DOHH2 (cell line): ENCODE data around the gene SYTL2.
A peak's percentile ranks its signal among the peaks of the same experiment; 100 is the strongest.

Experiments used
- H3F3A ChIP-seq: fragments of 200-600 bp; sonication (generic), shearing (Covaris generic); 2 replicates; pipeline ENCODE4 v1.6.0; 2016; ENCODE audit warnings: antibody characterized with exemption, mild to moderate bottlenecking; ENCODE audit not compliant: control insufficient read depth, insufficient read depth
- H3K27ac ChIP-seq: fragments of 200-600 bp; sonication (generic); 2 replicates; pipeline ENCODE4 v1.5.1; 2014; ENCODE audit warnings: low read depth, mild to moderate bottlenecking, low read length, moderate library complexity
- H3K27me3 ChIP-seq: fragments of 200-600 bp; sonication (generic); 2 replicates; pipeline ENCODE4 v1.6.1; 2014; ENCODE audit warnings: mild to moderate bottlenecking, low read length, mixed read lengths; ENCODE audit not compliant: control insufficient read depth
- H3K36me3 ChIP-seq: fragments of 200-600 bp; sonication (generic); 2 replicates; pipeline ENCODE4 v1.6.1; 2014; ENCODE audit warnings: mild to moderate bottlenecking, low read length, moderate library complexity, mixed read lengths; ENCODE audit not compliant: control insufficient read depth
- H3K4me1 ChIP-seq: fragments of 200-600 bp; sonication (generic); 2 replicates; pipeline ENCODE4 v1.6.1; 2014; ENCODE audit warnings: mild to moderate bottlenecking, low read length, mixed read lengths; ENCODE audit not compliant: control insufficient read depth
- H3K4me2 ChIP-seq: fragments of 200-600 bp; sonication (generic); 2 replicates; pipeline ENCODE4 v1.6.0; 2014; ENCODE audit warnings: mild to moderate bottlenecking, low read length, moderate library complexity
- H3K4me3 ChIP-seq: fragments of 200-600 bp; sonication (generic); 2 replicates; pipeline ENCODE4 v1.5.1; 2014; ENCODE audit warnings: mild to moderate bottlenecking, low read length, mixed read lengths
- H3K79me2 ChIP-seq: fragments of 200-600 bp; sonication (generic); 2 replicates; pipeline ENCODE4 v1.6.1; 2014; ENCODE audit warnings: mild to moderate bottlenecking, low read length, mixed read lengths; ENCODE audit not compliant: control insufficient read depth
- H3K9me2 ChIP-seq: fragments of 200-600 bp; sonication (generic); replicated peaks from 2 replicates; pipeline ENCODE4 v1.6.1; 2014; ENCODE audit warnings: mild to moderate bottlenecking, low read length, mixed read lengths; ENCODE audit not compliant: control insufficient read depth
- H3K9me3 ChIP-seq: fragments of 200-600 bp; sonication (generic); 2 replicates; pipeline ENCODE4 v1.6.1; 2014; ENCODE audit warnings: antibody characterized with exemption, low read length, mixed read lengths; ENCODE audit not compliant: control insufficient read depth, insufficient read depth
- H4K20me1 ChIP-seq: fragments of 200-600 bp; sonication (generic); 2 replicates; pipeline ENCODE4 v1.6.0; 2014; ENCODE audit warnings: low read depth, mild to moderate bottlenecking, antibody characterized with exemption, low read length, moderate library complexity; ENCODE audit not compliant: control insufficient read depth, insufficient read depth
- EZH2phosphoT487 ChIP-seq: fragments of 200-600 bp; sonication (generic); IDR thresholded peaks from 2 replicates; pipeline ENCODE4 v1.6.1; 2017; ENCODE audit warnings: borderline replicate concordance, mild to moderate bottlenecking, antibody characterized with exemption, low read length, moderate library complexity, mixed read lengths
- TF ChIP-seq, protein P1 (sequence below): fragments of 200-600 bp; sonication (generic); IDR thresholded peaks from one replicate; pipeline ENCODE4 v1.5.1; 2014; ENCODE audit warnings: antibody characterized with exemption, mild to moderate bottlenecking, low read depth, low read length; ENCODE audit not compliant: poor library complexity, severe bottlenecking

The SYTL2 gene

GRCh38 chr11:85685820-85686459 is 125.0 kb downstream of the SYTL2 start, which contains the start of gene CCDC89:
Gene CCDC89 (minus strand): TSS chr11:85686195. CDS start chr11:85686130, 65 bp downstream.
- Histone ChIP-seq H3F3A (no peaks in the 10 kb centered on the region), H3K4me2 (no peak within 1 kb of the TSS), H3K9me3 (0 out of 2 replicates have a peak, but pooled peaks cover 3% of the 10 kb centered on the region), H3K4me1 (peaks cover 15% of the 10 kb centered on the region), H3K79me2 (no peaks in the 10 kb centered on the region), H3K9me2 (no peaks in the 10 kb centered on the region), H3K27ac (no peak within 1 kb of the TSS), H3K4me3 (no peak within 1 kb of the TSS), H3K36me3 (no peaks in the 10 kb centered on the region), H3K27me3 (peaks cover 2% of the 10 kb centered on the region; the same call in 1 of the 2 replicates), H4K20me1 (no peaks in the 10 kb centered on the region)
- TF ChIP-seq, protein P1, sequence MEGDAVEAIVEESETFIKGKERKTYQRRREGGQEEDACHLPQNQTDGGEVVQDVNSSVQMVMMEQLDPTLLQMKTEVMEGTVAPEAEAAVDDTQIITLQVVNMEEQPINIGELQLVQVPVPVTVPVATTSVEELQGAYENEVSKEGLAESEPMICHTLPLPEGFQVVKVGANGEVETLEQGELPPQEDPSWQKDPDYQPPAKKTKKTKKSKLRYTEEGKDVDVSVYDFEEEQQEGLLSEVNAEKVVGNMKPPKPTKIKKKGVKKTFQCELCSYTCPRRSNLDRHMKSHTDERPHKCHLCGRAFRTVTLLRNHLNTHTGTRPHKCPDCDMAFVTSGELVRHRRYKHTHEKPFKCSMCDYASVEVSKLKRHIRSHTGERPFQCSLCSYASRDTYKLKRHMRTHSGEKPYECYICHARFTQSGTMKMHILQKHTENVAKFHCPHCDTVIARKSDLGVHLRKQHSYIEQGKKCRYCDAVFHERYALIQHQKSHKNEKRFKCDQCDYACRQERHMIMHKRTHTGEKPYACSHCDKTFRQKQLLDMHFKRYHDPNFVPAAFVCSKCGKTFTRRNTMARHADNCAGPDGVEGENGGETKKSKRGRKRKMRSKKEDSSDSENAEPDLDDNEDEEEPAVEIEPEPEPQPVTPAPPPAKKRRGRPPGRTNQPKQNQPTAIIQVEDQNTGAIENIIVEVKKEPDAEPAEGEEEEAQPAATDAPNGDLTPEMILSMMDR: no peak
- TF ChIP-seq EZH2phosphoT487: no peak

DNA sequence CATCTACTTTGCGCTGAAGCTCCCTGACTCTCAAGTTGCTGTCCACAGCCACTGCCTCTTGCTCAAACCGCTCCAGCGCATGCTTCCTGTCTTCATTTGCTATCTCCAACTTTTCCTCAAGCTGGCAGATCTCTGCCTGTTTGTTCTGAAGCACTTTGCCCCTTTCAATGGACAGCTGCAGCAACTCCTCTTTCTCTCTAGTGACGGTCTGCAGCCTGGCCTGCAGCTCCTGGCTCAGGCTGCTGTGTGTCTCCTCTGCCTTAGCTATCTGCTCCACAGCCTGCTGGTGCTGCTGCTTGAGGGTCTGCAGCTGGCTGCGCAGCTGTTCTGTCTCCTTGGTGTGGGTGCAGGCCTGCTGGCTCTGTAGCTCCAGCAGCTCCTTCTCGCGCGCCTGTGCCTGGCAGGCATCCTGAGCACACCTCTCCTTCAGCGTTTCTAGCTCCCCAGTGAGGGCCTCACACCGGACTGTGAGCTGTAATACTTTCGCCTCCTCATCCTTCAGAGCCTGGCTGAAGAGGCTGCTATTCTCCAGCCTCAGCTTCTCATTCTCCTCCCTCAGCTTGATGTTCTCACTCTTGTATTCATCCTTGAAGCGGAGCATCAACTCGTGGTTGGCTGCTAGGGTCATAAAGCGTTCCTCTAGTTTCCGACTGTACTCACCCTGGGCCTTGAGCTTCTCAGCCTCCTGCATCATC is 125.7 kb downstream of the SYTL2 start:
- Histone ChIP-seq H3K4me2 (no peak overlapping the region), H3K27ac (no peak overlapping the region), H3K4me3 (no peak overlapping the region), H3K27me3 (peaks cover 4% of the 10 kb centered on the region), H3K4me1 (peaks cover 15% of the 10 kb centered on the region), H3K9me3 (0 out of 2 replicates have a peak, but pooled peaks cover 3% of the 10 kb centered on the region), H3K79me2 (no peaks in the 10 kb centered on the region), H3K36me3 (no peaks in the 10 kb centered on the region), H4K20me1 (no peaks in the 10 kb centered on the region), H3K9me2 (no peaks in the 10 kb centered on the region), H3F3A (no peaks in the 10 kb centered on the region)
- TF ChIP-seq EZH2phosphoT487: no peak
- TF ChIP-seq, protein P1: no peak

- H3K79me2 ChIP-seq: no peaks in the 10 kb centered on the region
- H3K9me3 ChIP-seq: 0 out of 2 replicates have a peak, but pooled peaks cover 3% of the 10 kb centered on the region
- H3K4me3 ChIP-seq: peak overlapping the region; percentile 79
- no peaks in the 10 kb centered on the region for H3K36me3 ChIP-seq
- H3F3A ChIP-seq: no peaks in the 10 kb centered on the region
- peaks cover 6% of the 10 kb centered on the region for H3K27me3 ChIP-seq
- no peak overlapping the region for H3K27ac ChIP-seq
- no peaks in the 10 kb centered on the region for H3K9me2 ChIP-seq
- peak overlapping the region; percentile 74 for H3K4me2 ChIP-seq
- peaks cover 15% of the 10 kb centered on the region for H3K4me1 ChIP-seq
- TF ChIP-seq, protein P1: no peak
- no peak for TF ChIP-seq EZH2phosphoT487
- no peaks in the 10 kb centered on the region for H4K20me1 ChIP-seq
Observed at GRCh38 chr11:85682330-85683305, 128.3 kb downstream of the SYTL2 start.
